HCT116 (cell line): ENCODE results near the gene PDE4D. TPM values are rescaled to one million over a fixed set of nuclear protein-coding genes. Genes with fewer than 3 reads are reported as not detected.

Experiments used
- ATAC-seq: fragments of 200-7000 bp; cut with Tn5 transposase; 2 replicates; pipeline ENCODE4 v1.9.1; 2020; ENCODE audit warnings: mild to moderate bottlenecking, moderate library complexity
- BruUV-seq: library from RNA; stranded (reverse); fragments of 400-500 nt; replicated peaks from 2 replicates; lab custom pipeline; 2021; lab: Mats Ljungman, UMichigan
- CTCF ChIA-PET: fragments of 300-600 bp; sonication (Branson Sonifier 250); formaldehyde crosslinking; loops from one replicate; lab custom pipeline; 2021; ENCODE audit warnings: antibody characterized with exemption; lab: Charles Lee
- POLR2A ChIA-PET: fragments of 300-600, 350-600 bp; sonication (Branson Sonifier 250); formaldehyde crosslinking; loops from one replicate; lab custom pipeline; 2021; ENCODE audit warnings: antibody characterized with exemption; lab: Charles Lee
- RAD21 ChIA-PET, 2 experiments: fragments of 300-600 bp; sonication (Branson Sonifier 250); formaldehyde crosslinking; loops; one replicate each; lab custom pipeline; 2023; ENCODE audit warnings: low total read pairs in 2 of 2; ENCODE audit not compliant: uncharacterized antibody in 2 of 2, unreplicated experiment in 2 of 2, low non-redundant PET in 1 of 2; lab: Charles Lee
- DNase-seq: peaks from one replicate; pipeline ENCODE4 v3.0.0-alpha.2; 2010; ENCODE audit warnings: low read depth, low spot score
- H2AFZ ChIP-seq: fragments of 200-600 bp; shearing (Covaris generic), sonication (generic); 2 replicates; pipeline ENCODE4 v1.6.1; 2017; ENCODE audit warnings: low read depth, mixed run types, mixed read lengths, antibody characterized with exemption, low read length; ENCODE audit not compliant: poor library complexity, severe bottlenecking
- H3K27ac ChIP-seq: 2 replicates; pipeline ENCODE4 v1.5.1; 2012; ENCODE audit warnings: low read depth, low read length
- H3K27me3 ChIP-seq: fragments of 200-600 bp; sonication (generic); 2 replicates; pipeline ENCODE4 v1.6.1; 2016; ENCODE audit warnings: mixed run types, low read length, mixed read lengths; ENCODE audit not compliant: insufficient read depth
- H3K36me3 ChIP-seq, 2 experiments: fragments of 200-500 bp in 1 of 2; fragments of 200-600 bp in 1 of 2; sonication (Bioruptor generic) in 1 of 2; sonication (generic) in 1 of 2; 2 replicates each; pipeline versions ENCODE4 v1.5.1 to v1.6.1; 2014 to 2016; ENCODE audit warnings: low read length in 2 of 2, inconsistent platforms in 1 of 2, mixed read lengths in 1 of 2, mixed run types in 1 of 2; ENCODE audit not compliant: insufficient read depth in 2 of 2, control insufficient read depth in 1 of 2
- H3K4me1 ChIP-seq, 2 experiments: fragments of 200-600 bp in 1 of 2; sonication (generic) in 1 of 2; 2 replicates each; pipeline versions ENCODE4 v1.5.1 to v1.6.1; 2012 to 2017; ENCODE audit warnings: low read length in 2 of 2, inconsistent platforms in 1 of 2, mild to moderate bottlenecking in 1 of 2, mixed read lengths in 1 of 2, mixed run types in 1 of 2, moderate library complexity in 1 of 2; ENCODE audit not compliant: insufficient read depth in 2 of 2, control insufficient read depth in 1 of 2
- H3K4me2 ChIP-seq: fragments of 200-600 bp; sonication (generic); 2 replicates; pipeline ENCODE4 v1.6.1; 2017; ENCODE audit warnings: mixed run types, low read length, mixed read lengths
- H3K4me3 ChIP-seq, 2 experiments: fragments of 200-600 bp in 1 of 2; sonication (generic) in 1 of 2; replicated peaks in 1 of 2; 2 replicates each; pipeline ENCODE4 v1.5.1; 2011 to 2016; ENCODE audit warnings: low read length in 2 of 2, control low read depth in 1 of 2, low read depth in 1 of 2, mild to moderate bottlenecking in 1 of 2, mixed read lengths in 1 of 2, mixed run types in 1 of 2
- H3K79me2 ChIP-seq: fragments of 200-600 bp; sonication (generic); 2 replicates; pipeline ENCODE4 v1.6.1; 2017; ENCODE audit warnings: mild to moderate bottlenecking, mixed run types, low read length, moderate library complexity, mixed read lengths; ENCODE audit not compliant: insufficient read depth
- H3K9ac ChIP-seq: fragments of 200-600 bp; sonication (generic); 2 replicates; pipeline ENCODE4 v1.6.1; 2016; ENCODE audit warnings: low read length, mixed read lengths
- H3K9me2 ChIP-seq: fragments of 200-600 bp; sonication (generic), shearing (Covaris generic); 2 replicates; pipeline ENCODE4 v1.6.1; 2017; ENCODE audit warnings: mixed run types, mild to moderate bottlenecking, moderate library complexity; ENCODE audit not compliant: insufficient read depth
- H3K9me3 ChIP-seq, 2 experiments: fragments of 200-500 bp in 1 of 2; fragments of 200-600 bp in 1 of 2; sonication (Bioruptor generic) in 1 of 2; sonication (generic) in 1 of 2; 2 replicates each; pipeline ENCODE4 v1.6.1; 2014 to 2017; ENCODE audit warnings: low read length in 2 of 2, mixed read lengths in 2 of 2, inconsistent platforms in 1 of 2, low read depth in 1 of 2, mild to moderate bottlenecking in 1 of 2, mixed run types in 1 of 2, moderate library complexity in 1 of 2; ENCODE audit not compliant: control insufficient read depth in 1 of 2, insufficient read depth in 1 of 2
- H4K20me1 ChIP-seq: fragments of 200-600 bp; sonication (generic), shearing (Covaris generic); 2 replicates; pipeline ENCODE4 v1.6.1; 2017; ENCODE audit warnings: mixed run types, mild to moderate bottlenecking, moderate library complexity; ENCODE audit not compliant: insufficient read depth
- CBX3 ChIP-seq: IDR thresholded peaks from 2 replicates; pipeline ENCODE4 v1.6.1; 2012; ENCODE audit warnings: low read depth
- CEBPB ChIP-seq: IDR thresholded peaks from 2 replicates; pipeline ENCODE4 v1.6.1; 2012; ENCODE audit warnings: low read depth
- ELF1 ChIP-seq: IDR thresholded peaks from 2 replicates; pipeline ENCODE4 v1.6.1; 2012; ENCODE audit warnings: low read depth, borderline replicate concordance
- FOSL1 ChIP-seq: IDR thresholded peaks from 2 replicates; pipeline ENCODE4 v1.6.1; 2012; ENCODE audit warnings: low read depth
- JUND ChIP-seq: IDR thresholded peaks from 2 replicates; pipeline ENCODE4 v1.6.1; 2012
- POLR2A ChIP-seq: IDR thresholded peaks from 2 replicates; pipeline ENCODE4 v1.7.0; 2011; ENCODE audit warnings: borderline replicate concordance; ENCODE audit not compliant: insufficient read depth, insufficient read length; ENCODE audit errors: extremely low read depth
- RAD21 ChIP-seq: IDR thresholded peaks from 2 replicates; pipeline ENCODE4 v1.6.1; 2012; ENCODE audit warnings: low read depth, mild to moderate bottlenecking
- SIN3A ChIP-seq: IDR thresholded peaks from 2 replicates; pipeline ENCODE4 v1.6.1; 2012; ENCODE audit warnings: low read depth
- SP1 ChIP-seq: IDR thresholded peaks from 2 replicates; pipeline ENCODE4 v1.6.1; 2012; ENCODE audit warnings: low read depth
- SRF ChIP-seq: IDR thresholded peaks from 2 replicates; pipeline ENCODE4 v1.6.1; 2012; ENCODE audit warnings: low read depth
- TCF7L2 ChIP-seq: IDR thresholded peaks from 2 replicates; pipeline ENCODE4 v1.7.0; 2011; ENCODE audit warnings: borderline replicate concordance, inconsistent platforms; ENCODE audit not compliant: insufficient read depth, insufficient read length; ENCODE audit errors: extremely low read depth
- YY1 ChIP-seq: IDR thresholded peaks from 2 replicates; pipeline ENCODE4 v1.6.1; 2011; ENCODE audit warnings: low read length, low read depth, moderate library complexity, mild to moderate bottlenecking; ENCODE audit not compliant: insufficient replicate concordance; ENCODE audit errors: extremely low read depth
- ZNF274 ChIP-seq: fragments of 200-500 bp; sonication (Bioruptor generic); IDR thresholded peaks from 2 replicates; pipeline ENCODE4 v1.6.1; 2014; ENCODE audit warnings: mild to moderate bottlenecking, low read depth, low read length, inconsistent platforms
- intact Hi-C: fragments of 100-400 bp; cut with micrococcal nuclease; formaldehyde crosslinking; loops from 2 replicates; pipeline ENCODE4 v1.10.0; 2022
- total RNA-seq: library from RNA; stranded (reverse); gene quantifications from one replicate; pipeline ENCODE4 v1.2.1, GENCODE V29; 2021; ENCODE audit not compliant: unreplicated experiment
- TF ChIP-seq, protein P1 (sequence below): IDR thresholded peaks from 2 replicates; pipeline ENCODE4 v1.6.1; 2012
- TF ChIP-seq, protein P2 (sequence below): IDR thresholded peaks from 2 replicates; pipeline ENCODE4 v1.6.1; 2012; ENCODE audit warnings: low read depth
- TF ChIP-seq, protein P3 (sequence below), 3 experiments: fragments of 200-600 bp in 1 of 3; sonication (generic) in 1 of 3; IDR thresholded peaks in 2 of 3; conservative IDR thresholded peaks in 1 of 3; 2 replicates each; pipeline ENCODE4 v1.5.1; 2012 to 2017; ENCODE audit warnings: low read depth in 2 of 3, low read length in 2 of 3, antibody characterized with exemption in 1 of 3, borderline replicate concordance in 1 of 3, control low read depth in 1 of 3, mild to moderate bottlenecking in 1 of 3, mixed read lengths in 1 of 3, mixed run types in 1 of 3, moderate library complexity in 1 of 3; ENCODE audit not compliant: insufficient read depth in 1 of 3

The PDE4D gene
- total RNA-seq, 1 experiment from 2014 or later: 1.1 TPM

DNA sequence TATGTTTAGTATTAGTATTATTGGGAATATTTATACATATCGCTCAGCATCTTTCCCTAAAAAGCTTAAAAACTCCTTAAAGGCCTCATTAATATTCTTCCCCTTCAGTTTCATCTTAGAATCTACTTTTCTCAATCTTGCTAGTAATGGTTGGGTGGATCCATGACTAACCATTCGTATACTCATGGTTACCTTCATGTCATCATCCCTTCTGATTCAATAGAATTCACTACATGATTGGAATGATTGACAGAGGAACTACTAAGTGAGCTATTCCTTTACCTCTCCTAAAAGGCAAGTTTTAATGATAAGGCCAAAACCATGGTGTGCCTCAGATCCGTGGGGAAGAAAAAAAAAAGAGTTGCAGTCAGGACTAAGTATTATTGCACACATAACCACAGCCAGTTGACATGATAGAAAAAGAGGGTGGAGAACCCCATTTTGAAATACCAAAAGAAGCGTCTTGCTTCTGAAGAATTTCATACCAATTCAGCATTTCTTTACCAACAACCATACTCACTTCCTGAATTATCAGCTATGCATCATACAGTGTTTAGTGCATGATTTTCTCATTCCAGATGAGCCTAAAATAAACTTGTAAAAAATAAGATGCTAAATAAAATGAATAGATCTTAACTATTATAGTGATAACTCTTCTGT is 624.6 kb downstream of the PDE4D start:
- intact Hi-C loops: no loop called here
- Histone ChIP-seq H3K27me3 (0 out of 2 replicates have a peak, but pooled peaks cover 10% of the 10 kb centered on the region), H3K79me2 (no peaks in the 10 kb centered on the region), H3K9ac (no peak overlapping the region), H3K27ac (no peak overlapping the region), H3K4me1 (no peaks in the 10 kb centered on the region), H2AFZ (no peak overlapping the region), H4K20me1 (no peaks in the 10 kb centered on the region), H3K4me3 (no peak overlapping the region), H3K9me3 (no peaks in the 10 kb centered on the region), H3K4me2 (no peak overlapping the region)
- BruUV-seq: no TSS peak
- RAD21 ChIA-PET: no interaction called here
- DNase-seq (no peak), ATAC-seq (no peak)
- CTCF ChIA-PET: no interaction called here
- POLR2A ChIA-PET: no interaction called here
- TF ChIP-seq SP1: no peak
- TF ChIP-seq RAD21: no peak
- no peak for TF ChIP-seq ELF1
- TF ChIP-seq YY1: no peak
- TF ChIP-seq, protein P1, sequence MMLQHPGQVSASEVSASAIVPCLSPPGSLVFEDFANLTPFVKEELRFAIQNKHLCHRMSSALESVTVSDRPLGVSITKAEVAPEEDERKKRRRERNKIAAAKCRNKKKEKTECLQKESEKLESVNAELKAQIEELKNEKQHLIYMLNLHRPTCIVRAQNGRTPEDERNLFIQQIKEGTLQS: no peak
- TF ChIP-seq JUND: no peak
- no peak for TF ChIP-seq CBX3
- no peak for TF ChIP-seq FOSL1
- TF ChIP-seq, protein P2, sequence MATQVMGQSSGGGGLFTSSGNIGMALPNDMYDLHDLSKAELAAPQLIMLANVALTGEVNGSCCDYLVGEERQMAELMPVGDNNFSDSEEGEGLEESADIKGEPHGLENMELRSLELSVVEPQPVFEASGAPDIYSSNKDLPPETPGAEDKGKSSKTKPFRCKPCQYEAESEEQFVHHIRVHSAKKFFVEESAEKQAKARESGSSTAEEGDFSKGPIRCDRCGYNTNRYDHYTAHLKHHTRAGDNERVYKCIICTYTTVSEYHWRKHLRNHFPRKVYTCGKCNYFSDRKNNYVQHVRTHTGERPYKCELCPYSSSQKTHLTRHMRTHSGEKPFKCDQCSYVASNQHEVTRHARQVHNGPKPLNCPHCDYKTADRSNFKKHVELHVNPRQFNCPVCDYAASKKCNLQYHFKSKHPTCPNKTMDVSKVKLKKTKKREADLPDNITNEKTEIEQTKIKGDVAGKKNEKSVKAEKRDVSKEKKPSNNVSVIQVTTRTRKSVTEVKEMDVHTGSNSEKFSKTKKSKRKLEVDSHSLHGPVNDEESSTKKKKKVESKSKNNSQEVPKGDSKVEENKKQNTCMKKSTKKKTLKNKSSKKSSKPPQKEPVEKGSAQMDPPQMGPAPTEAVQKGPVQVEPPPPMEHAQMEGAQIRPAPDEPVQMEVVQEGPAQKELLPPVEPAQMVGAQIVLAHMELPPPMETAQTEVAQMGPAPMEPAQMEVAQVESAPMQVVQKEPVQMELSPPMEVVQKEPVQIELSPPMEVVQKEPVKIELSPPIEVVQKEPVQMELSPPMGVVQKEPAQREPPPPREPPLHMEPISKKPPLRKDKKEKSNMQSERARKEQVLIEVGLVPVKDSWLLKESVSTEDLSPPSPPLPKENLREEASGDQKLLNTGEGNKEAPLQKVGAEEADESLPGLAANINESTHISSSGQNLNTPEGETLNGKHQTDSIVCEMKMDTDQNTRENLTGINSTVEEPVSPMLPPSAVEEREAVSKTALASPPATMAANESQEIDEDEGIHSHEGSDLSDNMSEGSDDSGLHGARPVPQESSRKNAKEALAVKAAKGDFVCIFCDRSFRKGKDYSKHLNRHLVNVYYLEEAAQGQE: no peak
- no peak for TF ChIP-seq CEBPB
- TF ChIP-seq, protein P3, sequence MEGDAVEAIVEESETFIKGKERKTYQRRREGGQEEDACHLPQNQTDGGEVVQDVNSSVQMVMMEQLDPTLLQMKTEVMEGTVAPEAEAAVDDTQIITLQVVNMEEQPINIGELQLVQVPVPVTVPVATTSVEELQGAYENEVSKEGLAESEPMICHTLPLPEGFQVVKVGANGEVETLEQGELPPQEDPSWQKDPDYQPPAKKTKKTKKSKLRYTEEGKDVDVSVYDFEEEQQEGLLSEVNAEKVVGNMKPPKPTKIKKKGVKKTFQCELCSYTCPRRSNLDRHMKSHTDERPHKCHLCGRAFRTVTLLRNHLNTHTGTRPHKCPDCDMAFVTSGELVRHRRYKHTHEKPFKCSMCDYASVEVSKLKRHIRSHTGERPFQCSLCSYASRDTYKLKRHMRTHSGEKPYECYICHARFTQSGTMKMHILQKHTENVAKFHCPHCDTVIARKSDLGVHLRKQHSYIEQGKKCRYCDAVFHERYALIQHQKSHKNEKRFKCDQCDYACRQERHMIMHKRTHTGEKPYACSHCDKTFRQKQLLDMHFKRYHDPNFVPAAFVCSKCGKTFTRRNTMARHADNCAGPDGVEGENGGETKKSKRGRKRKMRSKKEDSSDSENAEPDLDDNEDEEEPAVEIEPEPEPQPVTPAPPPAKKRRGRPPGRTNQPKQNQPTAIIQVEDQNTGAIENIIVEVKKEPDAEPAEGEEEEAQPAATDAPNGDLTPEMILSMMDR (IDR thresholded peaks at IDR 0.05 in 2 of 3, conservative IDR thresholded peaks at IDR 0.05 in 1 of 3; ENCODE audit: borderline replicate concordance in 1 of 3, insufficient read depth in 1 of 3, low read depth in 2 of 3, low read length in 2 of 3): no peak
- TF ChIP-seq SIN3A: no peak
- no peak for TF ChIP-seq POLR2A
- TF ChIP-seq TCF7L2: no peak
- TF ChIP-seq SRF: no peak
- TF ChIP-seq ZNF274: no peak
- TF ChIP-seq, all 23 proteins: peak for 0
- Histone ChIP-seq H3K9me2 (no peaks in the 10 kb centered on the region), H3K36me3 (no peaks in the 10 kb centered on the region)
